Superior temporal gyrus (tissue), 1 donor: ENCODE results near the gene IGSF8.
A peak's percentile ranks its signal among the peaks of the same experiment; 100 is the strongest.

Experiments
- DNase-seq: peaks from one replicate; pipeline ENCODE4 v3.0.0-alpha.2; 2016; ENCODE audit errors: extremely low spot score

IGSF8 gene

DNA sequence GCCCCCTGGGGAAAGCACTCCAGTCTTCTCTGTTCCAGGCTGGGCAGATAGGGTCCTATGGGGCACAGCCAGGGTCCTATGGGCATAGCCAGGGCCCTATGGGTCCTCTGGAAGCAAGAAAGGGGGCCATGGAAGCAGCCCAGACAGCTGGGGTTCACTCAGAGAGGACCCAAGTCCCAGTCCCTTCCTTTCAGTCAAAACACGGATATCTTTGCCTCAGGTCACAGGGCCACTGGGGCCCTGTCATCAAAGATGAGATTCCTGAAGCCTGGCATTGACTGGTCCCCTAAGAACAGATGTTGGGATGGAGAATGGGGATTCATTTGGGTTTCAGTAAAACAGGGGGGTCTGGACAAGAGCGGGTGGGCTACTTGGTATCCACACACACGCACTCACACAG, 8.5 kb downstream of the IGSF8 start:
- DNase-seq, result no peak

DNA sequence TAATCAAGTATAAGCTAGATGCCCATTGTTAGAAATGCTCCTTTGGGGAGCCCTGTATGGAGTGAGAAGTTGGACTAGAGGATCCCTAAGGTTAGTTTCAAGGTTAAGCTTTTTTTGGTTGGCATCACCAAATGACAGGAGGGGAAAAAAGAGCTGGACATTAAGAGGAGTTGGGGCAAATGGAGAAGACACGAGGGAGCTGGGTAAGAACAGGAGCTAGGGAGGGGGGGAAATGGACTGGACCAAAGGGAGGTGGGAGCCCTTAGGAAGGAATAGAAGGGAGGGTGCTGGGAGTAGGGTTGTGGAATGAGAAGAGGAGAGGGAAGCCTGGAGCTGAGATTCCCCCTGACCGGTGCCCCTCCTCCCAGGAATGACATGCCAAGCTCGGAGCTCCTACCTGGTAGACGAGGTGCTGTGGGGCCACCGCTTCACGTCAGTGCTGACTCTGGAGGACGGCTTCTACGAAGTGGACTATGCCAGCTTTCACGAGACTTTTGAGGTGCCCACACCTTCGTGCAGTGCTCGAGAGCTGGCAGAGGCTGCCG, 11.2 kb downstream of the IGSF8 start:
- DNase-seq, result no peak

DNA sequence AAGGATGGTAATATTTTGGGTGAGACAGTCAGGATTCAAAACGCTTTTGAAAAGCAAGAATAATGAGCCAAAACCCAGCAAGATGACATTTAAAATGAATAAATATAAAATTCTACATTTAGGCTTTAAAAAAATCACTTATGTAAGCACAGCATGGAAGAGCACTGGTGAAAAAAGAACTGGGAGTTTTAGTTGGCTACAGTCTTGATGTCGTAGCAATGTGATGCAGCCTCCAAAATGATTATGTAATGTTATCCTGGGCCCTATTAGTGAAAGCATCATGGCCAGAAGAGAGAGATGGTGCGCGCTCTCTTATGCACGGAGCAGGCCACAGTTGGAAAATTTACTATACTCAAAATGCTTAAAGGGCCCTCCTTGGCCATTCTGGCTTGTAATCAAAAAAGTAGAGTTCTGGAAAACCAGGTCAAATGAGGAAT, 11.9 kb downstream of the IGSF8 start:
- DNase-seq, result peak; percentile 84

DNA sequence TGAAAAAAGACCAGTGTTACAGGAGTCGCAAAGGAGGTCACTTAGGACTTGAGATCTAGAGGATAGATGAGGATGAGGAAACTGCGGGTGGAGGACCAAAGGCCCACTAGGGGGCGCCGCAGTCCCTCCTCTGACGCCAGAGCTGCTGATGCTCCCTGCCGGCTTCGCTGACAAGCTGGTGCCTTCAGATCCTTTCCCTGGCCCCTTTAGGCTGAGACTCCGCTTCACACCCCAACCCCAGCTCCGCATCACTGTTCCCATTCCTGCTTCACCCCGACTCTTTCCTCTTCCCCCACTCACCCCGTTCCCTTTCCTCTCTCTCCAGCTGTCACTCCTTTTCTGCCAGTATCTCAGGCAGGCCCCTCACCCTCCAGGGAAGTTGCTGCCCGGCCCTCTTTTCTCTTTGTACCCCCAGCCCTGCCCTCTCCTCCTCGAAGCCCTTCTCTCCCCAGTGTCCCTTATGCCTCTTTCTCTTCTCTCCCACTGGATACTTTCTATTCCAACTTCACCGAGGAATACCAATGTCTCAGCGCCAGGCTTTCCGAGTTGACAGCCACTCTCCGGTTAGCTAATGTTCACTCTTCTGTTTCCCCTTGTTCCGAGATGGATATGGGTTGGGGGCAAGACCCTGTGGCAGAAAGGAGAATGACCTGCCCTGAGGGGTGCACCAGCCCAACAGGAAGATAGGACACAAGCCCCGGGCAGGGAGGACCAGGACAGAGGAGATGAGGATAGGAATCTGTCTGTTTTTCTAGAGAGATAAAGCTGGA, 12.5 kb downstream of the IGSF8 start:
- DNase-seq, result peak; percentile 97

GRCh38 chr1:160084771-160085321, 13.6 kb downstream of the IGSF8 start:
- DNase-seq, result no peak

DNA sequence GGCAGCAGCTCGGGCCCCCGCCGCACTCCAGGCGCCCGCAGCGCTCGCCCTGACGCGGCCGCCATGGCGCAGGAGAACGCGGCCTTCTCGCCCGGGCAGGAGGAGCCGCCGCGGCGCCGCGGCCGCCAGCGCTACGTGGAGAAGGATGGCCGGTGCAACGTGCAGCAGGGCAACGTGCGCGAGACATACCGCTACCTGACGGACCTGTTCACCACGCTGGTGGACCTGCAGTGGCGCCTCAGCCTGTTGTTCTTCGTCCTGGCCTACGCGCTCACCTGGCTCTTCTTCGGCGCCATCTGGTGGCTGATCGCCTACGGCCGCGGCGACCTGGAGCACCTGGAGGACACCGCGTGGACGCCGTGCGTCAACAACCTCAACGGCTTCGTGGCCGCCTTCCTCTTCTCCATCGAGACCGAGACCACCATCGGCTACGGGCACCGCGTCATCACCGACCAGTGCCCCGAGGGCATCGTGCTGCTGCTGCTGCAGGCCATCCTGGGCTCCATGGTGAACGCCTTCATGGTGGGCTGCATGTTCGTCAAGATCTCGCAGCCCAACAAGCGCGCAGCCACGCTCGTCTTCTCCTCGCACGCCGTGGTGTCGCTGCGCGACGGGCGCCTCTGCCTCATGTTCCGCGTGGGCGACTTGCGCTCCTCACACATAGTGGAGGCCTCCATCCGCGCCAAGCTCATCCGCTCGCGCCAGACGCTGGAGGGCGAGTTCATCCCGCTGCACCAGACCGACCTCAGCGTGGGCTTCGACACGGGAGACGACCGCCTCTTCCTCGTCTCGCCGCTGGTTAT, 14.2 kb downstream of the IGSF8 start:
- no peak for DNase-seq

- DNase-seq, result no peak
Observed at GRCh38 chr1:160082926-160083325, 15.5 kb downstream of the IGSF8 start.

DNA sequence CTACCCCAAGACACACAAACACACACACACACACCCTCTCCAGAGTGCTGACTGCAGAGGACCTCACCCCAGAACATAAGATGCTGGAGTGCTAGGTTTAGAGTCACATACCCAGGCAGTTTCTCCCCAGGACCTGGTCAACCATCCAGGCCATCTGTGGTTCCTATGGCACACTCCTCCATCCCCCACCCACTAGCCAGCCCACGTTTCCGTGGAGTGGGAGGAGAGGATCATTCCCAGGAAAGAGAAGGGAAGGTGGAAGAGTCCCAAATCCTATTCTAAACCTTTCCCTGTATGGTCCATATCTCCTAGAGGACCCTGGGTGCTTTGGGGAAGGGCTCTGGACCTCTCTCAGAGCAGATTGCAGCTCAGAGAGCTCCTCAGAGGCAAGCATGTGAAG, 15.9 kb downstream of the IGSF8 start:
- no peak for DNase-seq

DNA sequence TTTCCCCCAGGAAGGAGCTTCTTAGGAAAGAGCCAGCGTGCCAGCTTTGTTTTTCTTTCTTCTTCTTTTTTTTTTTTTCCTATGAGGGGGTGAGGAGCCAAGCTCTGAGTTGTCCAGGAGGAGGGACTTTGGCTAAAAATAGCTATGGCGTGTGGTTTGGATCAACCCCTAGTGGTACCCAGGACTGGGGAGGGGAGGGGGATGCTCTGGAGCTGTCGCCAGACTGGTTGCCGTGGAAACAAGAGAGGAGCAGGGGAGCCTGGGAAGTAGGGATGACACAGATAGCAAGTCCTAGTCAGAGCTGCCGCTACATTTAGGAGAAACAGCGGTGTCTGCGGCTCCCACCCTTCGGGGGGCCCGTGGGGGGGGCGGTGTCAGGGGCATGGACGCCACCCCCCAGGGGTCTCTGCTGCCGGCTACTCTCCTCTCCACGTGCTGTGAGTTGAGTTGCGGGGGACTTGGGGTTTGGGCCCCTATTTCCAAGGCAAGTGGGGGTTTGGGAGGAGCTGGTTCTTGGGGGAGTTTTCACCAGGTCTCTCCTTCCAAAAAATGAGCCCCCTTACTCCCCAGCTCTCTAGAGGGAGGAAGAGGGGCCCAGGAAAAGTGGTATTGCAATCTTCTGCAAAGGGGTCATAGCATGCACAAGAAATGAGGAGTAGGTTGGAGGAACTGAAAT, 17.0 kb downstream of the IGSF8 start, which contains the start of gene KCNJ9:
KCNJ9 (plus strand) TSS at position 278 of the 676 bp plus-strand sequence. CDS start 2,493 bp downstream, outside the sequence.
- peak; percentile 94 for DNase-seq

DNA sequence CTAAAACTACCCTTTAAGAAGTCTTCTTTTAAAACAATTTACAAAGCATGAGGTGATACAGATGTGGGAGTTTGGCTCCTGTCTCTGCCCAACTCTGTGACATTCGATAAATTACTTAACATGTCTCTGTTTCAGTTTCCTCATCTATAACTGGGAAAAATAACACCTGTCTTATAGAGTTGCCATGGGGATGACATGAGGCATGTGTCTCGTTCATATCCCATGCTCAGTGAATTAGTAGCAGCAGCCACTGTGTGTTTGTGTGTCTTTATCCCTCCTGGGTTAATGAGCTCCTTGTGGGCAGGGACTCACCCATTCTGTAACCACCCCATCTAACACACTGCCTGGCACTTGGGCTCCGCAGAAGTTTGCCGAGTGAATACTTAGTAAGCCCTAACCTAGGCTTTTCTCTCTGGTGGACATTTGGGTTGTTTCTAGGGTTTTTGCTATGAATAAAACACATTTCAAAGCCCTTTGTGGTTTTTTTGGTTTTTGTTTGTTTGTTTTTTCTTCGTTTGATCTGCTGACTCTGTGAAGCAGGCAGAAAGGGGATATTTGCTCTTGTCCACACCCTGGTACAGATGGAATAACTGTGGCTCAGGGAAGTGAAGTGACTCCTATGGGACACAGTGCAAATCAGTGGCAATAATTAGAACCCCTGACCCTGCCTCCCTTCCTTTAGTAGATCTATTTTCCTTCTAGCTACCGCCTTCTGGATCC, 17.9 kb downstream of the IGSF8 start:
- peak; percentile 50 for DNase-seq

DNA sequence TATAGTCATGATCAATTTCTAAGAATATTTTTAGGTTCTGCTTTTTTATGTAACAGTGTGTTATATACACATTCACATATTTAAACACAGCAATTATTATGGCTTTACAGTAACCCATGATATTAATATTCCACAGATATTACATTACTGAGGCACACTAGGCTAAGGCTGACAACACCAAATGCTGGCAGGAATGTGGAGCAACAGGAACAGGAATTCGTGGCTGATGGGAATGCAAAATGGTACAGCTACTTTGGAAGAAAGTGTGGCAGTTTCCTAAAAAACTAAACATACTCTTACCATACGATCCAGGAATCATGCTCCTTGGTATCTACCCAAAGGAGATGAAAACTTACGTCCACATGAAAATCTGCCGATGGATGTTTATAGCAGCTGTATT, 19.0 kb downstream of the IGSF8 start:
- peak; percentile 23 for DNase-seq

DNA sequence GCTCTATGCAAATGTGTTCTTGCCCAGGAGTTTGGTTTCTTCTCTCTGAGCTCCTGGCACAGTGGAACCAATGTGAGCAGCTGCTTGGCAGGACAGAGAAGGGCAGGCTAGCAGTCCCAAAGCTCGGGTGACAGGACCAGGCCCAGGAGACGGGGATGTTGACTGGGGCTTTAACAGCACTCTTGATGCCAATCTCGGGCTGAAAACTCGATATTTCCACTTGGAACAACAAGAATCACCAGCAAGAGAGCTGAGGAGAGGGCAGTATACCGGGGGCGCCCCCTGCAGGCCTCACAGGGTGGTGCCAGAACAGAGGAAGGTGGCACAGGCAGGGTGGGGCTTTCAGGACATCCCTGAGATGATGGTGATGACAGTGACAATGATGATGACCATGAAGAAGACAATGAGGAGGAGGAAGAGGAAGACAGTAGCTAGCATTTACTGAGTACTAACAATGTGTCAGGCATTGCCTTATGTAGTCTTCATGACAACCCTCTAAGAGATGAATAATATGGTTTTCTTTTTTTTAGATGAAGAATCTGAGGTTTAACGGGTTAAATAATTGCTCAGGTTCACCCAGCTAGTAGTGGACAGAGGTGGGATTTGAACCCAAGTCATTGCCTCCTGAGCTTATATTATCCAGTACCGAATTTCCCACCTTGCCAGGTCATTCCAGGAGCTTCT, 19.8 kb downstream of the IGSF8 start:
- DNase-seq, result peak; percentile 88

GRCh38 chr1:160077486-160077885, 20.9 kb downstream of the IGSF8 start:
- no peak for DNase-seq

- no peak for DNase-seq
Observed at GRCh38 chr1:160076295-160076694, 22.1 kb downstream of the IGSF8 start.

DNA sequence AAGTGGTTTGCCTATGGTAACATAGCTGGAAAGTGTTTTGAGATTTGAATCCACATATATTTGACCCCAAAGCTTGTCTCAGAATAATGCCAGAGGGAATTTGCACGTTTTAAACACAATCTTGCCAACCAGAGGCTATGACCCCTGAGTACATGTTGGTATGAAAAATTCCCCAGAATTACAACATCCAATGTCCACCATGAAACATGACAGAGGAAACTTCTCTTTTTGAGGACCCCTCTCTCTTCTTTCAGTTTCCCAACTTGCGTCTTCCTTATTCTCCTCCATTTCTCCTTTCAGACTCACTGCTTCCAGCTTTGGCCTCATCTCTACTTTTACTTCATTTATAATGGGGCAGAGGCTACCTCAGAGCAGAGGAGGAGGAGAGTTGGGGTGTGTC, 22.6 kb downstream of the IGSF8 start:
- no peak for DNase-seq

DNA sequence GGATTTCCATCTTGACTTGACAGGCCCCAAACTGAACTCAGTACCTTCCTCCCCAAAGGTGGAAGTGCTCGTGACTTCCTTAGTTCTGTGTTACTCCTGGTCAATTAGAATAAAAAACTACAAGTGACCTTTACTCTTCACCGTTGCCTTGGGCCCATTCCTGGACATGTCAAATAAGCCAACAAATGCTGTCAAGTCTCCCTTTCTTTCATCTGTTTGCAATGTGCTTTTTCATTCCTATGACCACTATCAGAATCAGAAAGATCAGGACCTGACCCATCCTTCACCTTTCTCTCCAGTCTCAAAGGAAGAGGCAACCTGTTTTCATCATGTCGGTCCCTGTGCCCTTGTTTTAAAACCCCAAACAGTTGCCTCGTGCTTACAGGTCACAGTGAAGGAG, 23.6 kb downstream of the IGSF8 start:
- DNase-seq, result no peak

GRCh38 chr1:160071289-160071688, 27.1 kb downstream of the IGSF8 start:
- no peak for DNase-seq

DNA sequence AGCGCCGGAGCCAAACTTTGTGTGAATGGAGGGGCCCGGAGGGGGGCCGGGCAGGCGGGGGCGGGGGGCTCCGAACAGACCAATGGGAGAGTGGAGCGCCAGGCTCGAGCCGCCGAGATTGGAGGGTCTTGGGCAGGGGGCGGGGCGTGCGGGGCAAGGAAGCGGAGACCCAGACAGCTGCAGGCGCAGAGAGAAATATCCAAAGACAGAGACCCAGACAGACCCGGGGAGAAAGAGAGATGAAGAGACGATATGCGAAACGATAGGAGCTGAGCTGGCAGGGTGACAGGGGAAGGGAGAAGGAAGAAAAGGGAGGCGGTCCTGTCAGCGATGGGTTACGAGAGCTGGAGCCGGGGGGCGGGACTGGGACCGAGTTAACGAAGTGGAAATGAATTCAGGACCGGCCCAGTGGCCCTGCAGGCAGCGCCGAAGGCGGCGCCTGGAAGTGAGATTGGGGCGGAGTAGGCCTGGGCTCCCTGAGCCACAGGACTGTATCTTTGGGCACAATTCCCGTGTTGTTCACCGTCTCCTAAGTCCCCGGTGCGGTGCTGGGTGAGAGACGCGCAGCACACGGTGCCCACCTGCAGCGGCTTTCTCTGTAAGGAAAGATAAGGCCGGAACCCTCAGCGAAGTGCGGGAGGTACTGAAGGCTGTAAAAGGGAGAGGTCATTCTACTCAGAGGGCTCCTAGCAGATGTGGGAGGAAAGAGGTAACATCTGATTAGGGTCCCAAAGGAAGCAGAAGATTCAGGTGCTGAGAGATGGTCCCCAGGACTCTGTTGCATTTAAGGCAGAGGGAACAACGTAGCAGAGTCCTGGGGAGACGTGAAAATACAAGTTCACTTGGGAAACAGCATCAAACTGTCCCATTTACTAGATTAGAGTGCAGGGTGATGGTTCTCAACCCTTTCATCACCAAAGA, 27.9 kb downstream of the IGSF8 start:
- peak; percentile 88 for DNase-seq

- DNase-seq, result peak; percentile 39
Observed at GRCh38 chr1:160069460-160070231, 28.8 kb downstream of the IGSF8 start, which contains the start of gene KCNJ10. KCNJ10 (minus strand) TSS chr1:160070160; CDS start chr1:160042532, 27,628 bp downstream.
